ENCODE measurements around the gene E2F2. TPM values are rescaled to one million over a fixed set of nuclear protein-coding genes. Genes with fewer than 3 reads are reported as not detected.

The E2F2 gene
- total RNA-seq, 2 donors from 2014 or later, result 8.2 to 32.9 TPM

DNA sequence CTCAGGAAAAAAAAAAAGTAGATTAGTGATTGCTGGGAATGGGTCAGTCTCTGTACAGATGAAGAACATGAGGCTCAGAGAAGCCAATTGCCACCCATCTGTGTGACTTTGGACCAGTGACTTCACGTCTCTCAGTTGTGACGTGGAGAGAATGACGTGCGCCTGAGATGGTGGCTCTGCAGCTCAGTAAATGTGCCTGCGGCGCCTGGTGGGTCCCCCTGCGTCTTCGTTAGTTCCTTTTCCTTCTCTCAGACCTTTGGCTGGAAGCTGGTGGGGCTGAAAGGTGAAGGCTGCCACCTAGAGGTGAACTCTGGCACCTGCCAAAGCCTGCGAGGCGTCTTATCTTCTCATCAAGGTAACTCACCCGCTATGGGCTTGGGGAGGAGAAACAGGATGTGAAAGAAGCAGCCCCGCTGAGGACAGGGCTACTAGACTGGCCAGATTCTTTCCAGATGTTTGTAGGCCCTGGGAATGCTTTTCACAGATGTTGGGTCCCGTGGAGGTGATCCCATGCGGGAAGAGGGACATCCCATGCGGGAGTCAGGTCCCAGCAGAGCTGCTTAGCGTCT, 8.7 kb upstream of the E2F2 start:
- Histone ChIP-seq H3K27ac (no peak overlapping the region), H3K9ac (ENCODE audit: low read depth in 2 of 2, low read length in 2 of 2) (peak overlapping the region; percentile 35 to 61), H3K36me3 (no peaks in the 10 kb centered on the region), H3K27me3 (no peaks in the 10 kb centered on the region), H3K9me3 (no peaks in the 10 kb centered on the region), H3K4me3 (no peak overlapping the region), H3K4me1 (peaks cover under 1% of the 10 kb centered on the region)
- TF ChIP-seq, protein P1, sequence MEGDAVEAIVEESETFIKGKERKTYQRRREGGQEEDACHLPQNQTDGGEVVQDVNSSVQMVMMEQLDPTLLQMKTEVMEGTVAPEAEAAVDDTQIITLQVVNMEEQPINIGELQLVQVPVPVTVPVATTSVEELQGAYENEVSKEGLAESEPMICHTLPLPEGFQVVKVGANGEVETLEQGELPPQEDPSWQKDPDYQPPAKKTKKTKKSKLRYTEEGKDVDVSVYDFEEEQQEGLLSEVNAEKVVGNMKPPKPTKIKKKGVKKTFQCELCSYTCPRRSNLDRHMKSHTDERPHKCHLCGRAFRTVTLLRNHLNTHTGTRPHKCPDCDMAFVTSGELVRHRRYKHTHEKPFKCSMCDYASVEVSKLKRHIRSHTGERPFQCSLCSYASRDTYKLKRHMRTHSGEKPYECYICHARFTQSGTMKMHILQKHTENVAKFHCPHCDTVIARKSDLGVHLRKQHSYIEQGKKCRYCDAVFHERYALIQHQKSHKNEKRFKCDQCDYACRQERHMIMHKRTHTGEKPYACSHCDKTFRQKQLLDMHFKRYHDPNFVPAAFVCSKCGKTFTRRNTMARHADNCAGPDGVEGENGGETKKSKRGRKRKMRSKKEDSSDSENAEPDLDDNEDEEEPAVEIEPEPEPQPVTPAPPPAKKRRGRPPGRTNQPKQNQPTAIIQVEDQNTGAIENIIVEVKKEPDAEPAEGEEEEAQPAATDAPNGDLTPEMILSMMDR (IDR thresholded peaks at IDR 0.05), result peak; percentile 87
- peak; percentile 93 for DNase-seq
- intact Hi-C loops (cut with DNase I), result loop anchor here (2.0 kb wide), 1 partner anchor 43 kb away; no protein-coding TSS in a partner anchor

DNA sequence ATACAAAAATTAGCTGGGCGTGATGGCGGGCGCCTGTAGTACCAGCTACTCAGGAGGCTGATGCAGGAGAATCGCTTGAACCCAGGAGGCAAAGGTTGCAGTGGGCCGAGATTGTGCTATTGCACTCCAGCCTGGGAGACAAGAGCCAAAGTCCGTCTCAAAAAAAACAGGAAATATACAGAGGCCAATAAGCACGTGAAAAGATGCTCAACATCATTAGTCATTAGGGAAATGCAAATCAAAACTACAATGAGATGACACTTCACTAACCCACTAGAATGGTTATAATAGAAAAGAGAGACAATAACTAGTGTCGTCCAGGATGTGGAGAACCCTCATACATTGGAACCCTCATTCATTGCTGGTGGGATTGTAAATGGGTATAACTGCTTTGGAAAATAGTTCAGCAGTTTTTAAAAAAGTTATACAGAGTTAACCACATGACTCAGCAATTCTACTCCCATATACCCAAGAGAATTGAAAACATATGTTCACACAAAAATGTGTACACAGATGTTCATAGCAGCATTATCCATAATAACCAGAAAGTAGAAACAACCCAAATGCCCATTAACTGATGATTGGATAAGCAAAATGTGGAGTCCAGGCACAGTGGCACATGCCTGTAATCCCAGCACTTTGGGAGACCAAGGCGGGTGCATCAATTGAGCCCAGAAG, 6.4 kb upstream of the E2F2 start:
- Histone ChIP-seq H3K9me3 (no peaks in the 10 kb centered on the region), H3K4me3 (no peak overlapping the region), H3K27me3 (no peaks in the 10 kb centered on the region), H3K36me3 (no peaks in the 10 kb centered on the region), H3K27ac (no peak overlapping the region), H3K4me1 (no peaks in the 10 kb centered on the region), H3K9ac (ENCODE audit: low read depth in 2 of 2, low read length in 2 of 2) (no peak overlapping the region)
- TF ChIP-seq, protein P1 (IDR thresholded peaks at IDR 0.05), result no peak
- DNase-seq, result no peak
- intact Hi-C loops (cut with DNase I), result no loop called here

DNA sequence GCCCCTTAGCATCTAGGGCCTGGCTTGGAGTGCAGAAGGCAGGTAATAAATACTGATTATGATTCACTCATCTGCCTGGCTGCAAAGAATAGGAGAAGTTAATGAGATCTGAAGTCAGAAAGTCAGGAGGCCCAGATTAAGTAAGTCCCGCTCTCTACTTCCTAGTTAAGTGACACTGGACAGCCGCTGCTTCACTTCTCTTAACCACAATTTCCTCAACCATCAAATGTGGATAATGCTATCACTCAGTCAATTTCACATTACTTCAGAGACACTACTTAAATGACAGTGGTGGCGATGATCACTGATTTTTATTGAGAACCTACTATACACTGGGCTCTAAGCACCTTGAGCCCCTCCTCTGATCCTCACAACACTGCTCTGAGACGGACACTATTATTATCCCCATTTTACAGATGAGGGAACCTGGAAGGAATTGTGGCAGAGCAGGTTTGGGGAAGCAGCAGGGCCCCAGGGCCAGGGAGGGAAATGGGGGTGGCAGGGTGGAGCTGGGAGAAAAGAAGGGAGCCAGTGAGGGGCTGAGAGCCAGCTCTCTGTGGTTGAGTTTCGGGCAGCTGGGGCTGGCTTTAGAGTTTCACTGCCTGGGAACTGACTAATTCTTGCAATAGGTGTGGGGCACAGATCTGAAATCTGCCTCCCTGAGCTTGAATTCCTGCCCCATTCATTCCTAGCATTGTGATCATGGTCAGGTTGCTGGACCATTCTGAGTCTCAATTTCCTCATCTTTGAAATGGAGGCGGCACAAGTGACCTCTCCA, 2.4 kb upstream of the E2F2 start:
- Histone ChIP-seq H3K27me3 (no peaks in the 10 kb centered on the region), H3K27ac (peak overlapping the region; percentile 24), H3K36me3 (no peaks in the 10 kb centered on the region), H3K9me3 (no peaks in the 10 kb centered on the region), H3K9ac (ENCODE audit: low read depth in 2 of 2, low read length in 2 of 2) (peak overlapping the region in 1 of 2 donors; percentile 12), H3K4me1 (peaks cover 6% of the 10 kb centered on the region), H3K4me3 (no peak overlapping the region)
- TF ChIP-seq, protein P1 (IDR thresholded peaks at IDR 0.05), result no peak
- intact Hi-C loops (cut with DNase I), result no loop called here
- no peak for DNase-seq

DNA sequence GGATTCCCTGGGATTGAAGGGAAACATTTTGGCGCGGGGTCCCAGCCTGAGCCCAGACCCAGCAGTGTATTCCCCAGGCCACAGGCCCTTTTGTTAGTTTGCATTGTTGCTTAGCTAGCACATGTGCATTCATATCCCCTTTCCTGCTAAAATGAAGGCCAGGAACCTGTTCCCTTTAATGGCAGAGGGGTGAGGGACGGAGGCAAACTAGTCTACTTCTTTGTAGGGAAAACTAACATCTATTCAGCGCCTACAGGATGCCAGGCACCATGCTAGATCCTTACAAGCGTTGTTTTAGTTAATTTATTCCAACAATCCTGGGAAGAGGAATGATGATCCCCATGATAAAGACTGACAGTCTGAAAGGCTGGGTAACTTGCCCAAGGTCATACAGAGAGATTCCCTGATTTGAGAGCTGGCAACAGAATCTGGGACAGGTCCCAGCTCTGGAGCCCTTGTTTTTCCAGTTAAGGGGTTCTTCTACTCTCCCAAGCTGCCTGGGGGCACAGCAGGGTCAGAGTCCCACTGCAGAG, 595 bp upstream of the E2F2 start:
- peak overlapping the region; percentile 48 to 80 for H3K9ac ChIP-seq (ENCODE audit: low read depth in 2 of 2, low read length in 2 of 2)
- intact Hi-C loops (cut with DNase I), result no loop called here
- H3K4me1 ChIP-seq, result peaks cover 15% of the 10 kb centered on the region
- no peak for DNase-seq
- no peaks in the 10 kb centered on the region for H3K36me3 ChIP-seq
- no peaks in the 10 kb centered on the region for H3K9me3 ChIP-seq
- TF ChIP-seq, protein P1 (IDR thresholded peaks at IDR 0.05), result no peak
- H3K27me3 ChIP-seq, result no peaks in the 10 kb centered on the region
- H3K27ac ChIP-seq, result no peak overlapping the region
- H3K4me3 ChIP-seq, result no peak overlapping the region

DNA sequence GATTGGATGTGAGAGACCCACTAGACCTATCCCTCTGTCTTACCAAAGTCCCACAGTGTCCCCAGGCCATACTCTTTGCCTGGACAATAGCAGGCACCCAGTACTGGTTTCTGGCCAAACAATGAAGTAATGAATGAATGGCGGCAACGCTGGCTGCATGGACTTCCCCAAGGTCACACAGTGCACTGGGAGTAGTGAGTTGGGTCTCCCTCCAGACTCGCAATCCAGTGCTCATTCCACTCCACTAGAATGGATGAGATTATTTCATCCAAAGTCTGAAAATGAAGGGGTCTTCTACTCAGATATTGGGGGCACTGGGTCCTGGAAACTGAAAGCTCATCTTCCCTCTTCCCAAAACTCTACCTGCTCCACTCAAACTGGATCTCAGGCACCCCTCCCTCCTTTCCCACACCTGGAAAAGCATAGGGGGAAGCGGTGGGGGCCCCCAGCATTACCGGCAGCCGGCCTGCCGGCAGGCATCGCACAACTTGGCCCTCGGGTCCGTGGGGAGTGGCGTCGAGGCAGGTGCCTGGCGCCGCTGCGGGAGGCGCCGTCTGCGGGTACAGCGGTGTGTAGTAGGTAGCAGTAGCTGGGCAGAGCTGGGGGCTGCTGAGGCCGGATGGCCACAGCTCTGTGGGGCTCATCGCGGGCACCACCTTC, 816 bp downstream of the E2F2 start:
- Histone ChIP-seq H3K36me3 (no peaks in the 10 kb centered on the region), H3K9ac (ENCODE audit: low read depth in 2 of 2, low read length in 2 of 2) (peak overlapping the region; percentile 76 to 86), H3K9me3 (no peaks in the 10 kb centered on the region), H3K4me3 (peak overlapping the region; percentile 63), H3K4me1 (peaks cover 28% of the 10 kb centered on the region), H3K27ac (peak overlapping the region; percentile 82), H3K27me3 (no peaks in the 10 kb centered on the region)
- TF ChIP-seq, protein P1 (IDR thresholded peaks at IDR 0.05), result no peak
- intact Hi-C loops (cut with DNase I), result no loop called here
- DNase-seq, result no peak

Data from colonic mucosa (tissue), 4 donors.